Measurements from ENCODE around the gene KRTAP5-1. TPM values are rescaled to one million over a fixed set of nuclear protein-coding genes. Genes with fewer than 3 reads are reported as not detected.

The KRTAP5-1 gene
- polyA plus RNA-seq, 5 donors, result not detected

- no peak for DNase-seq
Observed at GRCh38 chr11:1545432-1545831, 39.7 kb downstream of the KRTAP5-1 start.

- no peak for DNase-seq
Observed at GRCh38 chr11:1544536-1544935, 40.5 kb downstream of the KRTAP5-1 start.

- no peak for DNase-seq
Observed at GRCh38 chr11:1543606-1544263, 41.3 kb downstream of the KRTAP5-1 start.

DNA sequence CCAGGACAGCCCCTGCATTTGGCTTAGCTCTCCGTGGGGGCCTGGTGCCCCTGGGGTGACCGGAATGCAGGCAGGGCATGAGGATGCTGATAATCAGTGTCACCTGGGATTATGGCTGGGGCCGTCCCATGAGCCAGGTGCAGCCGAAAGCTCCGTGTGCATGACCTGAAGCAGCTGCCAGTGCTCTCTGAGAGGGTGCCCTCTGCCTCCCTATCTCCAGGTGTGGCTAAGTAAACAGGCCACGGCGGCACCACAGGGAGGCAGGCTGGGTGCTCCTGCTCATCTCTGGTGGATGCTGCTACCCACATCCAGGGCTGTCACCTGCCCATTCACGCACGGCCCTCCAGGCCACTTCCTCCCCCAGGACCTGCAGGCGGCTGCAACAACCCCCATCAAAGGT is 42.8 kb downstream of the KRTAP5-1 start:
- DNase-seq, result no peak

- no peak for DNase-seq
Observed at GRCh38 chr11:1541474-1542204, 43.4 kb downstream of the KRTAP5-1 start.

DNA sequence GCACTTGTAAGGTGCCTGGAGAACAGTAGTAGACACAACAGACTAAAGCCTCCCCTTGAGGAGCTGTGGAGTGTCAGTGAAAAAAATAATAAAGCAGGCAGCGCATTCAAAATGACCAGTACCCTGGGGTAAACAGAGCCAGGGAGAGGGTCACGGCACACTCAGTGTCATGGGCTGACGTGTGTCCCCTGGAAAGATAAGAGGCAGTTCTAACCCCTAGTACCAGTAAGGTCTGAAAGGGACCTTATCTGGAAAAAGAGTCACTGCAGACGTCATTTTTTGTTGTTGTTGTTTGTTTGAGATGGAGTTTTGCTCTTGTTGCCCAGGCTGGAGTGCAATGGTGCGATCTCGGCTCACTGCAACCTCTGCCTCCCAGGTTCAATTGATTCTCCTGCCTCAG is 45.0 kb downstream of the KRTAP5-1 start:
- no peak for DNase-seq

GRCh38 chr11:1538153-1538552 is 46.9 kb downstream of the KRTAP5-1 start:
- DNase-seq, result no peak

DNA sequence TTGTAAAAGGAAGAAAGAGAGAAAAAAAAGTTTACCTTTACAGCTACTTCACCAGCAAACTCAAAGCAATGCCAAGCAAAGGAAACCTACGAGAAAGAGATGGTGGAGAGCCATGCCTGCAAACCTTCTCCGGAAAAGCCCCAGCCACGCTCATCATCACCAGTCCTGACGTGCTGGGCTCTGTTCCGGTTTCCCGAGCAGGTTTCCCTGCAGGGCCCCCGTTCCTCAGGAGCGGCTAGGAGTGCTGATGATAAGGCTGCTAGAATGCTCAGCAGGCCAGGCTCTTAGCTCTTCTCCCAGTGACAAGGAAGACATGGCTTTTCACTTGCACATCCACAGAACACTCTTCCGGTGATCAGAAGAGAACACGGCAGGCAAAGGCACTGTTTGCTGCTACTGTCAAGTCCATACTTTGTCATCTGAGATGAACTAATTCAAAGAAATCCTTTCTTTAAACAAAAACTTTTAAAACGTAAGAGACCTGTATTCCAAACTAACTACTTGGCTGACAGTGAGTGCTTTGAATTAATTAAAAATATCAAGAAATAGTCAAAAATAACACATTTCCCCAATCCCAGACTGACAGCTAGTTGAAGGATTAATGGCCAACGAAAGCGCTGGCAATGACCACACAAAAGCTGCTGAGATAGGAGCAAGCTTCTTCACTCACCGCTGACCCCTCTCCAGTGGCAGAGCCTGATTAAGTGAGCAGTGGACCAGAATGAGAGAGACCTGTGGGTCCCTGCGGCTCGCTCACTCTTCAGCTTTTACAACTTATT is 48.8 kb downstream of the KRTAP5-1 start:
- DNase-seq, result no peak

- DNase-seq, result no peak
Observed at GRCh38 chr11:1534682-1535081, 50.4 kb downstream of the KRTAP5-1 start.

Other genes starting within 250 kb of the KRTAP5-1 start
- gene BRSK2, start 195.3 kb downstream of the KRTAP5-1 start, polyA plus RNA-seq (ENCODE audit: insufficient read depth in 1 of 5, insufficient read length in 5 of 5, low replicate concordance in 1 of 5), result 1 to 10 TPM in 1 of 5 donors, under 1 TPM in 4; 0.55 to 1.4 (median 0.67) TPM
- gene MOB2, start 98.5 kb downstream of the KRTAP5-1 start, polyA plus RNA-seq (ENCODE audit: insufficient read depth in 1 of 5, insufficient read length in 5 of 5, low replicate concordance in 1 of 5), result 10 to 100 TPM; 30.7 to 40.5 (median 35.2) TPM
- gene DUSP8, start 13.0 kb downstream of the KRTAP5-1 start, polyA plus RNA-seq (ENCODE audit: insufficient read depth in 1 of 5, insufficient read length in 5 of 5, low replicate concordance in 1 of 5), result 1 to 10 TPM in 3 of 5 donors, under 1 TPM in 2; 0.85 to 1.8 (median 1.2) TPM
- gene KRTAP5-2, start 13.0 kb upstream of the KRTAP5-1 start, polyA plus RNA-seq (ENCODE audit: insufficient read depth in 1 of 5, insufficient read length in 5 of 5, low replicate concordance in 1 of 5), result not detected
- not detected for gene KRTAP5-3, start 23.2 kb upstream of the KRTAP5-1 start, polyA plus RNA-seq (ENCODE audit: insufficient read depth in 1 of 5, insufficient read length in 5 of 5, low replicate concordance in 1 of 5)
- gene KRTAP5-4, start 36.9 kb upstream of the KRTAP5-1 start, polyA plus RNA-seq (ENCODE audit: insufficient read depth in 1 of 5, insufficient read length in 5 of 5, low replicate concordance in 1 of 5), result not detected
- not detected for gene KRTAP5-5, start 44.5 kb upstream of the KRTAP5-1 start, polyA plus RNA-seq (ENCODE audit: insufficient read depth in 1 of 5, insufficient read length in 5 of 5, low replicate concordance in 1 of 5)
- not detected for gene KRTAP5-6, start 111.9 kb upstream of the KRTAP5-1 start, polyA plus RNA-seq (ENCODE audit: insufficient read depth in 1 of 5, insufficient read length in 5 of 5, low replicate concordance in 1 of 5)
- under 1 TPM; 0.08 to 0.24 (median 0.10) TPM for gene IFITM10, start 165.3 kb upstream of the KRTAP5-1 start, polyA plus RNA-seq (ENCODE audit: insufficient read depth in 1 of 5, insufficient read length in 5 of 5, low replicate concordance in 1 of 5)
- 100 to 1,000 TPM in 4 of 5 donors, 10 to 100 TPM in 1; 97.8 to 192 (median 126) TPM for gene CTSD, start 178.6 kb upstream of the KRTAP5-1 start, polyA plus RNA-seq (ENCODE audit: insufficient read depth in 1 of 5, insufficient read length in 5 of 5, low replicate concordance in 1 of 5)
- gene SYT8, start 249.7 kb upstream of the KRTAP5-1 start, polyA plus RNA-seq (ENCODE audit: insufficient read depth in 1 of 5, insufficient read length in 5 of 5, low replicate concordance in 1 of 5), result 1 to 10 TPM in 1 of 5 donors, under 1 TPM in 4; 0.15 to 1.2 (median 0.57) TPM

Measured in right lung (tissue), 5 donors.